HG02623 (cell line): ENCODE results near the gene AMACR.
A peak's percentile ranks its signal among the peaks of the same experiment; 100 is the strongest.
"Not testable (repeated sequence)": the region's sequence is repeated elsewhere in the genome, so short reads cannot be mapped to it uniquely, and the experiment has no call there.

Experiments used
- ATAC-seq: cut with Tn5 transposase; IDR thresholded peaks from one replicate; pipeline ENCODE4 v1.9.1; 2021; ENCODE audit warnings: moderate library complexity; ENCODE audit not compliant: unreplicated experiment

AMACR gene

GRCh38 chr5:34038390-34038789, 30.5 kb upstream of the AMACR start:
- no peak for ATAC-seq

- ATAC-seq = no peak
Measured at GRCh38 chr5:34037726-34038125, 29.9 kb upstream of the AMACR start.

GRCh38 chr5:34035756-34036155, 27.9 kb upstream of the AMACR start:
- ATAC-seq = no peak

GRCh38 chr5:34034534-34035327, 26.9 kb upstream of the AMACR start:
- no peak for ATAC-seq

- ATAC-seq = no peak
Measured at GRCh38 chr5:34031966-34032365, 24.1 kb upstream of the AMACR start.

GRCh38 chr5:34031117-34031516, 23.3 kb upstream of the AMACR start:
- no peak for ATAC-seq

- ATAC-seq = not testable (repeated sequence)
Measured at GRCh38 chr5:34030585-34030984, 22.7 kb upstream of the AMACR start.

- ATAC-seq = no peak
Measured at GRCh38 chr5:34030048-34030447, 22.2 kb upstream of the AMACR start.

- ATAC-seq = no peak
Measured at GRCh38 chr5:34028349-34028748, 20.5 kb upstream of the AMACR start.

GRCh38 chr5:34026089-34026761, 18.4 kb upstream of the AMACR start:
- no peak for ATAC-seq

GRCh38 chr5:34022121-34022705, 14.4 kb upstream of the AMACR start:
- ATAC-seq = peak; percentile 93

GRCh38 chr5:34021334-34021733, 13.5 kb upstream of the AMACR start:
- ATAC-seq = no peak

- ATAC-seq = no peak
Measured at GRCh38 chr5:34020726-34021125, 12.9 kb upstream of the AMACR start.

- no peak for ATAC-seq
Measured at GRCh38 chr5:34017254-34017653, 9.4 kb upstream of the AMACR start.

- ATAC-seq = no peak
Measured at GRCh38 chr5:34016750-34017149, 8.9 kb upstream of the AMACR start.

- no peak for ATAC-seq
Measured at GRCh38 chr5:34016222-34016621, 8.4 kb upstream of the AMACR start.

- ATAC-seq = no peak
Measured at GRCh38 chr5:34015120-34015822, 7.4 kb upstream of the AMACR start.

- no peak for ATAC-seq
Measured at GRCh38 chr5:34014626-34015025, 6.8 kb upstream of the AMACR start.

GRCh38 chr5:34013547-34013946, 5.7 kb upstream of the AMACR start:
- ATAC-seq = no peak

GRCh38 chr5:34012791-34013190, 4.9 kb upstream of the AMACR start:
- ATAC-seq = no peak

GRCh38 chr5:34011536-34011935, 3.7 kb upstream of the AMACR start:
- no peak for ATAC-seq
